HG03432 (cell line): ENCODE data around the gene WWOX.
A peak's percentile ranks its signal among the peaks of the same experiment; 100 is the strongest.
"Not testable (repeated sequence)": the region's sequence is repeated elsewhere in the genome, so short reads cannot be mapped to it uniquely, and the experiment has no call there.

Experiments used
- ATAC-seq: cut with Tn5 transposase; IDR thresholded peaks from one replicate; pipeline ENCODE4 v1.9.1; 2021; ENCODE audit warnings: mild to moderate bottlenecking, moderate library complexity; ENCODE audit not compliant: unreplicated experiment

WWOX gene

GRCh38 chr16:79019431-79019830, 920.0 kb downstream of the WWOX start:
- no peak for ATAC-seq

DNA sequence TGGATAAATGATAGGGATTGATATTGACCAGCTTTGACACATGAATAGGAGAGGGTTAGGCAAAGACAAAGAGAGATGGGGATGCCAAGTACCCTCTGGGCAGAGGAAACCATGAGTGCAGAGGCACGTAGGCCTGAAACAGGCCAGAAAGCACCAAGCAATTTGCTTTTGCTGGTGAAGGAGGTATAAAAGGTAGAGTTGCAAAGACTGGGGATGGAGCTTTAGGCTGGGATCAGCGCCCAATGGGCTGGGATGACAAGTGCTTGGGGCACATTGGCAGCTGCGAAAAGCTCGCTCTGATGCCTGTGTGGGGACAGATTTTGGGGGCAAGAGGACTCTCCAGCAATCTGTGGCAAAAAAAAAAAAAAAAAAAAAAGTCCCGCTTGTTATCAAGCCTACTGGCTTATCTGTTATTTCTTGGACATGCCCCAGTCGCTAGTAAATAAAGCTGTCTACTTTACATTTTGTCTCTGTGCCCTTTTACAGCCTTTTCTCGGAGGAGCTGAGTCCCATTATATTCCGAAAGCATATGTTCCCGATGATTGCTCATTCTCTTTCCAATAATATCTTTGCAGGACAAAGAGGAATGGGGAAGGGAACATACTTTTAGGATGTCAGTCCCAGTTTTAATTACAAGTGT, 922.7 kb downstream of the WWOX start:
- no peak for ATAC-seq

GRCh38 chr16:79026117-79026516, 926.7 kb downstream of the WWOX start:
- no peak for ATAC-seq

GRCh38 chr16:79036541-79036940, 937.1 kb downstream of the WWOX start:
- no peak for ATAC-seq

DNA sequence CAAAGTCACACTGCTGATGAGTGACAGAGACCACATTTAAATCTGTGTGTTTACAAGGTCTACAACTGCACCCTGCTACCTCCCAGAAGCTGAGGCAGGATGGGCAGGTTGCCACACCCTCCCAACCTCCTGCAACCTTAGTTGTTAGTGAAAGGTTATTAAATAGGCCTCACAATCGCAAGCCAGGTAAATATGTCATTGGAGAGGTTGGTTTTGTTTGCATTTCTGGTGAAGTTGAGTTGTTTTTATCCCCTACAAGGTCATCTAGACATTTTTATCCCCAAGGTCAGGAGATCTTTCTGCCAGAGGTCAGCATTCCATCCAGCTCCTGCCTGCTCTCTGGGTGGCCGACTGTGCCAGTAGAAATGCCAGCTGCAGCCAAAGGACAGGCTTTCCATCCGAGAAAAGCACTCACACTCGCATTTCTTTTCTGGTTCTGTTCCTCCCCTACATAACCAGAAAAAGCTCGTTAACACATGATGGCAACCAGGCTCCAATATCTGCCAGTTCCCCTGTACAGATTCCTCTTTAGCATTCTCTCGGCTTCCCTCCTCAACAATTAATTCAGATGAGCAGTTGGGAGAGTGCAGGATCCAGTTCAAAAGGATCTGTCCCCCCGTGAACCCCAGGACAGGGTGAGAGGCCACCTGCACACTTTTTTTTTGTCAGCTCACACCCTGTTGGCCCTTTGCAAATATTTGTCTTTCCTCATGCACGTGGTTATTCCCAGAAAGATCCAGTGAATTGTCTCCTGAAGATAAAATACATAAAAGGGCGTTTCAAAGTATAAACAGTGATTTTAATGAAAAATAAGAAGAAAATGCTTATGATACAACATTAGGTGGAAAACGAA, 938.3 kb downstream of the WWOX start:
- no peak for ATAC-seq

DNA sequence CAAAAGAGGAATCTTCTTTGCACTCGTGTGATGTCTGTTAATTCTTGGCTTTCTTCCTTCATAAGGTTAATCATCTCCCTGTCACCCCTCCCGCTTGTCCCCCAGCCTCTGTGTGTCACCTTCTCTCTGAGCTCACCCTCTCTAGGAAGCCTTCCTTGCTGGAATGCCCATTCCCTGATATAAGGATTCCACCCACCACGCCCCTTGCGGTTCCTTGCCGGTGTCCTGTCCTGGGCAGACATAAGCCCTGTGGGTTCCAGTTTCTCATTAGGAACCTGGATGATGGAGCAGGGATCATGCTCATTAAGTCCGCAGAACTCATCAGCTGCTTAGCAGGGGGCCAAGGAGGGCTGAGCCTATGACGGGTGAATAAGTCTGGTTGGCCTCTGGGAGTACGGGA, 941.8 kb downstream of the WWOX start:
- ATAC-seq, result no peak

- ATAC-seq, result no peak
These were observed 942.7 kb downstream of the WWOX start for GRCh38 chr16:79042141-79042540.

GRCh38 chr16:79042886-79043285, 943.4 kb downstream of the WWOX start:
- ATAC-seq, result no peak

DNA sequence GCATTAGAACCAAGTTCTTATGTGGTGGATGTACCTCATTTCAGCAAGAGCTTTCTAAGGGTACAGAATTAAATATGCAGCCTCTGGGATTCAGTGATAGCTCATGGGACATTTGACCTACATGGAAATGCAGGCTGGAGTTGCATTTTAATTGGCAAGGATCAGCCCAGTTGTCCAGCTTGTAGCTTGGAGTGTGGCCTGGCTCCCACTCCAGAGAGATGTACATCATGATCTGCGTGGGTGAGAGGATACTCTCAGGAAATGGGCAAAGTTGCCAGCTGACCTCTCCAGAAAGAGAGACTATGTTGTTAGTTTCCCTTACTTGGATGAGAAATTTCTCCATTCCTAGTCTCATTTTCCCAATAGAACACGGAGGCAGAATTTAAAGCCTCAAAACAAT, 945.7 kb downstream of the WWOX start:
- ATAC-seq, result no peak

- ATAC-seq, result peak; percentile 52
These were observed 947.9 kb downstream of the WWOX start for GRCh38 chr16:79047337-79047736.

DNA sequence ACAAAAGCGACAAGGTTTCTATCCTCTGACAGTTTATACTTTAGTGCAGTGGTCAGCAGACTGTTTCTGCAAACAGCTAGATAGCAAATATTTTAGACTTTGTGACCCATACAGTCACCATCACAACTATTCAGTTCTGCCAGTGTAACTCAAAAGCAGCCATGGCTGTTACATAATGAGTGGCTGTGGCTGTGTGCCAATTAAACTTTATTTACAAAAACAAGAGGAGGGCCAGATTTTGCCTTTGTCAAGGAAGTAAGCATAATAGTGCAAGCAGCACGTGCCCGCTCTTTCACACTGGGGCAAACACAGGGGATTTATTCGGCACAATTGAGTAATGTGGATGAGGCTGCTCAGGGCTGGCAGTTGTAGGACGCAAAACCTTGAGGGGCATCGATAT, 949.6 kb downstream of the WWOX start:
- no peak for ATAC-seq

- ATAC-seq, result no peak
These were observed 950.6 kb downstream of the WWOX start for GRCh38 chr16:79050063-79050462.

- ATAC-seq, result no peak
These were observed 951.9 kb downstream of the WWOX start for GRCh38 chr16:79051313-79051712.

GRCh38 chr16:79052198-79052597, 952.7 kb downstream of the WWOX start:
- not testable (repeated sequence) for ATAC-seq

GRCh38 chr16:79053577-79053976, 954.1 kb downstream of the WWOX start:
- ATAC-seq, result no peak

- ATAC-seq, result no peak
These were observed 954.9 kb downstream of the WWOX start for GRCh38 chr16:79054211-79054984.

DNA sequence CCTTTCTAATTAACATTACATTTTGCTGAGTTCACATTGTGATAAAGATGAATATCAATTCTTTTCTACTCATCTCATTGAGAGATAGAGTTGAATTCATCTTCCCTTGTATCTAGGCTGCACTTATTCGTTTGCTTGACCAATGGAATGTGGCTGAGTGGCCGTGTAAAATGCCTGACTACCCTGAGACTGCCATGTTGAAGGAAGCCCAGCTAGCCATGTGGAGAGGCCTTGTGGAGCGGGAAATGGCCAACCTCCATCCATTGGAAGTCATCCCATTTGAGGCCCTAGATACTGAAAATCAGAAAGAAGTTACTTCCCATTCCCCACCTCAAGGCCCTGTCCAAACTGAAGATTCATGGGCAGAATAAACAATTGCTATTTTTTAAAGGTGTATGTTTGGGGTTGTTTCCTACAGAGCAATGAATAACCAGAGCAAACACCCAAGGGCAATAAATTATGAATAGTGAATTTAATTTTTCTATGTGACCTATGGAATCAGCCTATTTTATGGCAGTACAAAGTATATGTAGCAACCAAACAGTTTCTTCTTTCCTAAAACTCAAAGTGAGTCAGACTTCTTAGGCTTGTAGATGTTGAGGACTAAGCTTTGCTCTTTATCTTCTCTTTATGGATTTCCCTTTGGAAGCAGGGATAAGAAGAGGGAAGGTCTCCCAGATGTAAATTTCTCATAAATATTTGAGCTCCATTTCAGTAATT, 956.0 kb downstream of the WWOX start:
- ATAC-seq, result no peak

DNA sequence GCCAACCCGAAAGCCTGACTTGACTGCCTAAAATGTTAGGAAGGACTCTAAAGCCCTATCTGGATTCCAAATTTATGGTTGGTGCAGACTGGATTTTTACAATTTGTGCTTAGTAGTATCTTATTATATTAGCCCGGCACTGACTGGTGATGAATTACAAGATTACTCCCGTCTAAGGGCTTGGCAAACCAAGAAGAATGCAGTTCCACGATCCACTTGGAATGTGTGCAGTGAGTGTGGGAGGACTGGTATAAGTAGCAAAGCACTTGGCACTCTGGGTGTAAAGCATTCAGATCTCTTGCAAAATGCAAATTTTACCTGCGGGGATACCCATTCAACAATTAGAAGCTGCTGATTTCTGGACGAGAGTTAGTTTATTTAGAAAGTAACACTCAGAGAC, 961.7 kb downstream of the WWOX start:
- ATAC-seq, result no peak

DNA sequence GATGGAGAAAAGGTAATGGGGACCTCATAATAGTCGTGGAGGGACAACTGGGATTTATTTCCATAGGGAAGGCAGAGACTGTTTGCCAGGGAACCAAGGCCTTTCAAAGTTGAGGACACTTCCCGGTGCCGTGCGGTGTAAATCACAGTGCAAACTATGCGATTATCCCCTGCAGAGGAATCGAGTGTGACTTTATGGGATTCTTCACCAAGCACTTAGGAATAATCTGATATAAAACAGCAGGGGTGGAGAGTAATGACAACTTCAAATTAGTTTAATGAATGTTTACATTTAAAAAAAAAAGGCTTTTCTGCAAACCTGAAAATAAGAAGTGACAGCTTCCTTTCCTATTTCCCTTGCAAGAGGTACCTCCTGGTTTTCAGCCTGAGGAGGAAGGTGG, 962.9 kb downstream of the WWOX start:
- no peak for ATAC-seq

GRCh38 chr16:79062821-79063220, 963.4 kb downstream of the WWOX start:
- no peak for ATAC-seq
